SIG-M5 (cell line): ENCODE measurements around the gene DAW1.

Experiments used
- DNase-seq: peaks from one replicate; lab custom pipeline; 2025; lab: John Stamatoyannopoulos, UW

The DAW1 gene

GRCh38 chr2:227862227-227862740 lies 9.1 kb upstream of the DAW1 start:
- no peak for DNase-seq

- DNase-seq: no peak
Observed at GRCh38 chr2:227862741-227863588, 8.5 kb upstream of the DAW1 start.

GRCh38 chr2:227864161-227864756 lies 7.2 kb upstream of the DAW1 start:
- no peak for DNase-seq

- no peak for DNase-seq
Observed at GRCh38 chr2:227865291-227865690, 6.1 kb upstream of the DAW1 start.

- DNase-seq: no peak
Observed at GRCh38 chr2:227867386-227867785, 4.0 kb upstream of the DAW1 start.

GRCh38 chr2:227870710-227871374 lies 589 bp upstream of the DAW1 start:
- no peak for DNase-seq

GRCh38 chr2:227872676-227873075 lies 1.2 kb downstream of the DAW1 start:
- DNase-seq: no peak

- DNase-seq: no peak
Observed at GRCh38 chr2:227876300-227876801, 4.9 kb downstream of the DAW1 start.

GRCh38 chr2:227877421-227878310 lies 6.2 kb downstream of the DAW1 start:
- no peak for DNase-seq

- DNase-seq: no peak
Observed at GRCh38 chr2:227880460-227880859, 9.0 kb downstream of the DAW1 start.

- no peak for DNase-seq
Observed at GRCh38 chr2:227881866-227882517, 10.6 kb downstream of the DAW1 start.

- peak; percentile 14 for DNase-seq
Observed at GRCh38 chr2:227884511-227884947, 13.1 kb downstream of the DAW1 start.

- DNase-seq: no peak
Observed at GRCh38 chr2:227886149-227886548, 14.7 kb downstream of the DAW1 start.

GRCh38 chr2:227888289-227888688 lies 16.9 kb downstream of the DAW1 start:
- no peak for DNase-seq

GRCh38 chr2:227889336-227889735 lies 17.9 kb downstream of the DAW1 start:
- no peak for DNase-seq

- DNase-seq: peak; percentile 16
Observed at GRCh38 chr2:227890495-227891079, 19.2 kb downstream of the DAW1 start.

- DNase-seq: no peak
Observed at GRCh38 chr2:227891673-227892072, 20.2 kb downstream of the DAW1 start.

GRCh38 chr2:227903381-227903780 lies 31.9 kb downstream of the DAW1 start:
- no peak for DNase-seq

GRCh38 chr2:227906991-227907390 lies 35.6 kb downstream of the DAW1 start:
- no peak for DNase-seq

- DNase-seq: no peak
Observed at GRCh38 chr2:227908266-227909054, 37.0 kb downstream of the DAW1 start.
